HG03097 (cell line): Measurements from ENCODE around the gene KSR2.

ENCODE experiments used
- ATAC-seq: cut with Tn5 transposase; IDR thresholded peaks from one replicate; pipeline ENCODE4 v1.9.1; 2021; ENCODE audit not compliant: unreplicated experiment, low FRiP score

The KSR2 gene

GRCh38 chr12:117483501-117483900, 485.3 kb downstream of the KSR2 start:
- no peak for ATAC-seq

- no peak for ATAC-seq
Observed at GRCh38 chr12:117481470-117481869, 487.3 kb downstream of the KSR2 start.

GRCh38 chr12:117476341-117476740, 492.4 kb downstream of the KSR2 start:
- ATAC-seq: no peak

- ATAC-seq: no peak
Observed at GRCh38 chr12:117473856-117474255, 494.9 kb downstream of the KSR2 start.

- ATAC-seq: no peak
Observed at GRCh38 chr12:117472983-117473382, 495.8 kb downstream of the KSR2 start.

GRCh38 chr12:117470804-117471203, 498.0 kb downstream of the KSR2 start:
- no peak for ATAC-seq

GRCh38 chr12:117469883-117470483, 498.8 kb downstream of the KSR2 start:
- ATAC-seq: no peak

- no peak for ATAC-seq
Observed at GRCh38 chr12:117468016-117468415, 500.8 kb downstream of the KSR2 start.

- no peak for ATAC-seq
Observed at GRCh38 chr12:117467588-117467987, 501.2 kb downstream of the KSR2 start.

GRCh38 chr12:117466677-117467362, 502.0 kb downstream of the KSR2 start:
- no peak for ATAC-seq

- ATAC-seq: no peak
Observed at GRCh38 chr12:117461732-117462131, 507.1 kb downstream of the KSR2 start.

GRCh38 chr12:117459229-117459628, 509.6 kb downstream of the KSR2 start:
- no peak for ATAC-seq

GRCh38 chr12:117457189-117457588, 511.6 kb downstream of the KSR2 start:
- no peak for ATAC-seq

GRCh38 chr12:117456076-117456475, 512.7 kb downstream of the KSR2 start:
- no peak for ATAC-seq

- ATAC-seq: no peak
Observed at GRCh38 chr12:117453961-117454360, 514.8 kb downstream of the KSR2 start.

- no peak for ATAC-seq
Observed at GRCh38 chr12:117452112-117452511, 516.7 kb downstream of the KSR2 start.

GRCh38 chr12:117450209-117450608, 518.6 kb downstream of the KSR2 start:
- no peak for ATAC-seq

GRCh38 chr12:117447665-117448366, 521.0 kb downstream of the KSR2 start:
- ATAC-seq: no peak

GRCh38 chr12:117444781-117445180, 524.0 kb downstream of the KSR2 start:
- ATAC-seq: no peak

GRCh38 chr12:117441751-117442150, 527.0 kb downstream of the KSR2 start:
- ATAC-seq: no peak

GRCh38 chr12:117440384-117440783, 528.4 kb downstream of the KSR2 start:
- no peak for ATAC-seq

- no peak for ATAC-seq
Observed at GRCh38 chr12:117439531-117440001, 529.2 kb downstream of the KSR2 start.
